HG02943 (cell line): ENCODE results near the gene NID1.
"Not testable (repeated sequence)": the region's sequence is repeated elsewhere in the genome, so short reads cannot be mapped to it uniquely, and the experiment has no call there.

Source experiments
- ATAC-seq: cut with Tn5 transposase; IDR thresholded peaks from one replicate; pipeline ENCODE4 v1.9.1; 2021; ENCODE audit warnings: mild to moderate bottlenecking, low read depth, moderate library complexity; ENCODE audit not compliant: unreplicated experiment

NID1 gene

DNA sequence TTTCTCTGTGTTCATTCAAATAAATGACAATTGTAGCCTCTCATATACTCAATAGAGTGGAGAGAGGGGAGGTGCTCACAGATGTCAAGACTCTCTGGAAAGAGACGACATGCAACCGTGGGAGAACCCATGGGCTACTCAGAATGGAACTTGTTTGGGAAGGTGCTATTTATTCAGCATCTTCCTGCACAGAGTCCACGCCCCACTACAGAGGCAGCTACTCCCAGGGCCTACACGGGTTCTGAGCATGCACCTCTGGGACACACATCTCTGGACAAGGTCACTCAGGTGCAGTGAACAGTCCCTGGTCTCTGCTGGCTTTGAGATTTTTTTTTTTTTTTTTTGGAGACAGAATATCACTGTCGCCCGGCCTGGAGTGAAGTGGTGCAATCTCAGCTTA is 64.1 kb downstream of the NID1 start:
- no peak for ATAC-seq

DNA sequence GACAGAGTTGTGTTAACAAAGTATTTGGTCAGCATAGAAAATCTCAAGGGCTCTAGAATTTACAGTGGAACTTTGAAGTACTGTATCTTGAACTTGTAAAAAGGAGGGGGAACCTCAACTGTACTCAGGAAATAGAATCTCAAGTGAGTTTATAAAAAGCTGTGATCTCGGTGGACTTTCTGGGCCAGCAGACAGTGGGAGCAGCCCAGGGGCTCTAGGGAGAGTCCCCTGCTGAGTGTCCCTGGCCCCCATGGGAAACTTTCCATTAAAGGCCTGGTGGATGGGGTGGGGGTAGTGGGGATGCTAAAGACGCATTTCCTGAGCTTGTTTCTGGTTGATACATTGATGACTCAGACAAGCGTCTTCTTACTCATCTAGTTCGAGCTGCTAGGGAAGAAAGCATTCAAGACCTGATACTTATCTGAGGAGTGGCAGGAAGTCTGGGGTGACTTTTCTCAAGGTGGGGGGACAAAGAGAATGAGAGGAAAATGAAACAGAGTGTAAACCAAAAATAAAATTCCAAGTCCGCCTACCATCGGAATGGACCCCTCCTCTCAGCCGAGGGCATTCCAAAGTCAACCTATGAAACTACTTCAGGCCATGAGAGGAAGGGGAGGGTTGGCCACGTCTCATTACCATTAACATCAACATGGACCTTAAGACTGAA is 65.5 kb downstream of the NID1 start:
- peak; percentile 69 for ATAC-seq

DNA sequence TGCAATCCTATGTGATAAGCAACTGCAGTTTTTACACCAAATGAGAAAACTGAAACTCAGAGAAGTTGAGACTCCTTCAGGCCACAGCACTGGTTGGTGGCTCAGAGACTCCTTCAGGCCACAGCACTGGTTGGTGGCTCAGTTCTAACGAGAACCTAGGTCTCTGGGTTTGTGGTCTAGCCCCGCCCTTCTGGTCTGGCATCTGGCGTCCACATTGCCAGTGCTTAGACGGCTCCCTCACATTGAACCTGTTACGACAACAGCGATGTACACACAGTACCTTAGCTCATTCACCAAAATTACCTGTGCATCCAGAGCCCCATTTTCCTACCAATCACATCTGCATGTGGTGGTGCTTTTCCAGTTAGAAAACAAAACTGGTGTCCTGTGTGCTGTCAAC is 66.1 kb downstream of the NID1 start:
- peak; percentile 42 for ATAC-seq

DNA sequence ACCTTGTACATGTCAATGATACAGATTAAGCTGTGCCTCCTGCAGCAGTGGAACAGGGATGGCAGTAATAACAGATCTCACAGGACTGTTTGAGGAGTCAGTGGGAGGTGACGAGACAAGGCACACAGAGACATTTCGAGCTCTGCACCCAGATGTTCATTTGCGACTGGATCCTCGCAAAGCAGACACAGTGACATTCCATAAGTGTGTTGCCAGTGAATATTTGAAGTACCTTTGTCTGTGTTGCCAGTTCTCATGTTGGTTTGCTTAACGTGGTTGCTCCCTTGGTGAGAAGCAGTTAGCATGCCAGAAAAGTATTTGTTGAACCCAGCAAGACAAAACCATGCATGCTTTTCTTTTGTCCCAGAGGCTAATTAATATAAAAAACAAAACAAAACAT is 67.0 kb downstream of the NID1 start:
- no peak for ATAC-seq

DNA sequence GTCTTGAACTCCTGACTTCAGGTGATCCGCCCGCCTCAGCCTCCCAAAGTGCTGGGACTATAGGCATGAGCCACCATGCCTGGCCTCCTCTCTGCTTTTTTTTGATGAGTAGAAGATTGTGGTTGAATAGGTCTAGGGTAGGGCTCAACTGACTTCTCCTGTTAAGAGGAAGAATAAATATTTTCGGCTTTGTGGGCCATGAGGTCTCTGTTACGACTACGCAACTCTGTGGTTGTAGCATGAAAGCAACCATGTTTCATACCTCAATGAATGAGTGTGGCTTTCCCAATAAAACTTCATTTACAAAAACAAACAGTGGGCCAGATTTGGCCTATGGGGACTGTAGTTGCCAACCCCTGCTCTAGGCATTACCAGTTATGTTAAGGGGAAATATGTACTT is 67.8 kb downstream of the NID1 start:
- ATAC-seq = no peak

DNA sequence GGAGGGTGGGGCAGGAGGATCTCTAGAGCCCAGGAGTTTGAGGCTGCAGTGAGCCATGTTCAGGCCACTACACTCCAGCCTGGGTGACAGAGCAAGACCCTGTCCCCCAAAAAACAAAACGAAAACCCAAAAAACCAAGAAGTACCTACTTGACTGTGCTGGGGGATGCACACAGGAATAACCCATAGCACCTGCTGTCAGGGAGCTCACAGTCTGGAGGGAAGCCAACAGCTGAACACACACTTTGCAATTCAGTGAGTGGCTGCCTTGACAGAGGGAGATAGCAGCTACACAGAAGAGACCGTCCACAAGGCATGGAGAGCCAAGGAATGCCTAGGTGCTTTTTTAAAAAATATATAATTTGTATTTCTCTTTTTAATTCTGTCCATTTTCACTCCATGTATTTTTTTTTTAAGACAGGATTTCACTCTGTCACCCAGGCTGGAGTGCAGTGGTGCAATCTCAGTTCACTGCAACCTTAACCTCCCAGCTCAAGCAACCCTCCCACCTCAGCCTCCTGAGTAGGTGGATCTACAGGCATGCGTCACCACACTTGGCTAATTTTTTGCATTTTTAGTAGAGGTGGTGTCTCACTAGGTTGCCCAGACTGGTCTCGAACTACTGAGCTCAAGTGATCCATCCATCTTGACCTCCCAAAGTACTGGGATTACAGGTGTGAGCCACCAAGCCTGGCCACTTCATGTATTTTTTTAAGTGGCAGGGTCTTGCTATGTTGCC is 68.7 kb downstream of the NID1 start:
- ATAC-seq = no peak

DNA sequence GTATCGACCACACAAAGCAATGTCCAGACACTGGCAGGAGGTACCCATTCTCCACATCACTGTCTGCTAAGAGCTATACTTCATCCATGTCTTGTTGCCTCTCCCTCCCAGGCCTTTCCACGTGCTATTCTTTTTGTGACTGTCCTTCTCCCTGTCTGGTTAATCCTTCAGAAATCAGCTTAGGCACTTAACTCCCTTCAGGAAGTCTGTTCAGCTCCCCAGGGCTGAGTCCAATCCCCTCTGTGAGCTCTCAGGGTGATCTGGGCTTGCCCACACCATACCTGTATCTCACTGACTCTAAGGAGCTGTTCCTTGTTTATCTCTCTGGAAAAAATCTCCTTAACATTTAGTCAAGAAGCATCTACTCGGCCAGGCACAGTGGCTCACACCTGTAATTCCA is 69.4 kb downstream of the NID1 start:
- no peak for ATAC-seq

DNA sequence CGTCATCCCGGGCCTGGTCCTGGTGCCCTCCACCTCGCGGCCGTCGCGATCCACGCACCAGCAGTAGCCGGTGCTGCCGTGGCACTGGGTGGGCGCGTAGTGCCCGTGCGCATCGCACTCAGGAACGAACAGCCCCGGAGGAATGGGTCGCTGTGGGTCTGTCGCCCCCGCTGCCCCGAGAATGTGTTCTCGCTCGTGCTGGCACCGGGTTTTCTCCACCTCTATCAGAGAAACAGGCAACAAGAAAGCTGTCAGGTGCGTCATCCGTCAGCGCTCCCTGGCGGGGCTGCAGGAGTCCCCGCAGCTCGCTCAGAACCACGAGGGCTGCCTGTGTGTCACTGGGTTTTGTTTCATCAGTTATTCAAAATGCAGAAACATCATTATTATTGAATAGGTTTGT is 71.2 kb downstream of the NID1 start:
- no peak for ATAC-seq

DNA sequence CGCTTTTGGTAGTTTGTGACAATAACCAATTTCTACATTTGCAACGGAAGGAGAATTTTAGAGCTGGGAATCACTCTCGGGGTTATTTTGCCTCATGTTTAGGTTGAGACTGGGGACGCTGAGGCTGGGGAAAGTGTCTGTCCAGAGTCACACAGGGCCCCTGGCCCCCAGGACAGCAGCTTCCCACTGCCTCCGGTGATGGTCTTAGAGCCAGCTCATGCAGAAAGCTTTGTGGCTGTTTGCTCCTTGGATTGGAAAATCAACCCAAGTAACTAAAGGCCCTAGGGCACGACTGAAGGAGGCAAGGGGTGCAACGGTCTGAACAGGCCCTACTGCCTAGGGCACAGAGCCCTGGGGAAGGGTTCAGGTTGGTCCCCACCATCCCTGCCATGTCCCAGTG is 72.0 kb downstream of the NID1 start:
- ATAC-seq = no peak

DNA sequence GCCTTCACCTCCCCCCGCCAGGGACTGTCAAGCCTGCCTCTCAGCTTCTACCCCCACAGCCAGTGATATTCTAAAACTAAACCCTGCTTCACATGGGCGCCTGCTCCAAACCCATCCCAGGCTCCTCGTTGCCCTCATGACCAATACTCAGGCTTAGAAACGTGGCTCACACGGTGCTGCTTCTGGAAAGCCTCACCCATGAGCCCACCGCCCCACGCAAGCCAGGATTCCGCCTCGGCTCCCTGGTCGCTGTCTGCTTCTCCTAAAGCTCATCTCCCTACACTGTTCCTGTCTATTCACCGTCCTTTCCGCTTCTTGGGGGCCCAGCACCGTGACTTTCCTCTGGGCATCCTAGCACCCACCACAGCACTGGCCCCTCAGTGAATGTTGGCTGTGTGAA is 72.5 kb downstream of the NID1 start:
- ATAC-seq = no peak

DNA sequence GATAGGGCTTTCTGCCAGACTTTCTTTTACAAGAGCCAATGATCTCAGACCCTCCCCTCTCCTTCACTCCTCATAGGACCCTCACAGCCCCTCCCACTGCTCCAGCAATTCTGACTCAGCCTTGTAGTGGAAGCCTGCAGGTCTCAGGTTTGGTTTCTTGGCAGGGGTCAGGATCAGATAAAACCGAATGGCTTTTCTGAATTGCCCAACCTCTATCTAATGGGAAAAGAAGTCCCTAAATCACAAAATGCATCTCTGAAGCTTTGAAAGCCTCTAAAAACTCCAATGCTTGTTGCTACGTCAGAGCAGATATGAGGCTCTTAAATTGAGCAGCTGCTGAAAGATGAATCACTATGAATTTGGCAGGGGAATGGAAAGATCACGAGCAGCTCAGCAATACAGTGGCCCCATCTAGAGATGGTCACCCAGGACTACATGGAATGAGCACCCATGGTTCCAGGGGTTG is 74.5 kb downstream of the NID1 start:
- no peak for ATAC-seq

DNA sequence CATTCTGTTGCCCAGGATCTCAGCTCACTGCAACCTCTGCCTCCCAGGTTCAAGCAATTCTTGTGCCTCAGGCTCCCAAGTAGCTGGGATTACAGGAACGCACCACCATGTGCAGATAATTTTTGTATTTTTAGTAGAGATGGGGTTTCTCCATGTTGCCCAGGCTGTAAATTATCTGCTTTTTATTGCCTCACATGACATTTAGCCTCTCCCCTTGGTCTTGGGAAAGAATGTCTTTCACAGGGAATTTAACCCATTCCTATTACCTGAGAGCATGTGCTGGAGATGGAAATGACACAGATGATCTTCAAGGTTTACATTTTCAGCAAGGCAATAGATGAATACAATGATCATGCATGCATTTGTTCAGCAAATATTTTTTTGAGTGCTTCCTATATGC is 75.8 kb downstream of the NID1 start:
- ATAC-seq = no peak

DNA sequence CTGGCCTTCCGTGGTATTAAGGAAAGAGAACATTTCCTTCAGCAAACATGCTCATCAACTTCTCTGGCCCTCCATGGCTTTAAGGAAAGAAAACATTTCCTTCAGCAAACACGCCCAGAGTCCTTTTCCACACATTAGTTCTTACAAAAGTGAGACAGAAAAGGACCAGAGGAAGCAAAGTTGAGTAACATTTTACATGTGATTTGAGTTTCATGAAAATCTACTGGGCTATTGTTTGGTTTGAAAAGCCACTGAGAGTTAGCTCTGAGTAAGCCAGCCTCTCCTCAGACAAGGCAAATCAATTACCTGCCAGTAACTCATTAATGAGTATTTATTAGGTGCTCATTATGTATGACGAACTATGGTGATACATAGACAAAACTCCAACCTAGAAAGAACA is 78.0 kb downstream of the NID1 start:
- ATAC-seq = peak; percentile 67

DNA sequence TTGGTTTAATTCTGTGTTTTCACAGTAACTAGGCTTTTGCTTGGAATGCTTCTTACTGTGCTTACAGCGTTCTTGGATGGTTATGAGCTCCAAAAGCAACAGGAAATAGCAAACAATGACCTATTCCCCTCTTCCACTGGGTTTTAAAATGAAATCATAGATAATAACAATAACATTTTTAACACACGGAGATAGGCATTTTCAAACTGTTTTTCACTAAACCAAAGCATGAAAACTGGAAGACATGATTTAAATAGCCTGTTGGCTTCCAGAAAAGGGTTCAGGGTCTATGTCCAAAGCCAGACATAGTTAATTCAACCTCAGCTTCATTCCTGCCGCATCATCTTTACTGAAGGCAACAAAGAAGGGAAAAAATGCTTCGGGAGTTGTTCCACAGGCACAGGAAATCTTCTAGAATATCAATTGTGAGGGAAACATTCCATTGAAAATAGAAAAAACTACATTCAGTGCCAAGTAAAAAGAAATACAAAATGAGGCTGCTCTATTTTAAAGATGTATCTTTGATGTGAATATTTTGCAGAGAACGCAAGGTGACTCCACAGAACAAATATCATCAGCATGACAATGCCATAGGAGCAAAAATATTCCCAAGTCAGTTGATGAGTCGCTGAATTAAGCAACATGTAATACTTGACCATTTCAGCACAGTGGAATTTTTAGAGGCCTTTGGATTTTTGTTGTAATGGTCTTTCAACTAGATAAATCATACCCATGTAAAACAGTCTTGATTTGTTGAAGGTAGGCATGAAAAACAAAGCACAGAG is 80.7 kb downstream of the NID1 start:
- ATAC-seq = no peak

DNA sequence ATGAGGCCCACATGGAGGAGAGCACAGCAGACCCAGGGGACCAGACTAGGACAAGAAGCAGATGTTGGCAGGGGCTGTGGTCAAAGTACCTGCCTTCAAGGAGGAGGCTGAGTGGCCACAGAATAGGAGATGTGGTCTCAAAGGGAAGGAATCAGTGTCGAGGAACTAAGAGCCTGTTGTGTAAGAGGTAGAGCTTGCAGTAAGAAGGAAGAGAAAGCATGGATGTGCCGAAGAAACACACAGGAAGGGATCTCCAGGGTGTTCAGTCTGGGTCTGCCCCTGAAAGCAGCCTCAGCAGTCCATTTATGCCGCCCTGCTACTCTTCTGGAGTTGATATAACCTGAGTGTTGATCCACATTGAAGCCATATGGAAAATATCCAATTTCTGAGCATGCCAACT is 83.9 kb downstream of the NID1 start:
- ATAC-seq = no peak

DNA sequence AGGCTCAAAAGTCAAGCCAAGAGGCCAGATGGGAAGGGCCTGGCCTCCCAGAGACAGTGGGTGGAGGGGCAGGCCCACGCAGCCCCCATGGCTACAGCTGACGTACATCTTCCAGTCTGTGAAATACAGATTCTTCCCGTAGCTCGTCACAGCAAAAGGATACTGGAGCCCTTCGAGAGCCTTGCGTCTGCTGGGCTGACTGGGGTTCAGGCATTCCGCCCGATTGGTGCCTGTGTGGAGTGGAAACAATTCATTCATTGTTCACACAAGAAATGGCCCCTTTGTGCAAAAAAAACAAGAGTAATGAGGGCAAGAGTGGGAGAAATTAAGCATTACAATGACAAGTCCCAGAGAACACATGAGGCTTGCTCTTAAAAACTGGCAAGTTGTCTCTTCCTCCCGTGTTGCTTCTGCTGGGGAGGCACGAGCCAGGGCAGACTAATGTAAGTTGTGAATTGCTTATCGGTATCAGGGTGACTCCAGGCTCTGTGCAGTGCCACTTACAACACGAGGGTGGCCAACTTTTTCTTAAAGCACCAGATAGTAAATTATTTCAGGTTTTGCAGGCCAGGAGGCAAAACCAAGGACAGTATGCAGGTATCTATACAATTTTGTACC is 85.1 kb downstream of the NID1 start:
- ATAC-seq = no peak

DNA sequence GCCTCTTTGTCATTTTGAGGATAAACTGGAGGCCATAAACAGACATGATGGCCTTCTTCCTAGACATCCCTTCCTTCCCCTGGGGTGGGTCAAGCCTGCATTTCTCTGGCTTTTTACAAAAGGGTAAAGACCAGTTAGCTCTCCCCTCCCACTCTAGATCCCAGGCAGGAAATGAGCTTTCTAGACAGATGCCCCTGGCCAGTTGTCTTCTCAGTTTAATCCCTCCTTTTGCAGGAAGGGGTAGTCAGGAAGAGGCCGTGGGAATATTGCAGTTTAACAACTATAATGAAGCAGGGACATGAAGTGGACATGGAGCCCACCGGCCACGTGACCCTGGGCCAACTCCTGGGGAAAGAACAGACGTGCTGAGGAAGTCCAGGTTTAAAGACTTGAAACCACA is 85.7 kb downstream of the NID1 start:
- no peak for ATAC-seq

DNA sequence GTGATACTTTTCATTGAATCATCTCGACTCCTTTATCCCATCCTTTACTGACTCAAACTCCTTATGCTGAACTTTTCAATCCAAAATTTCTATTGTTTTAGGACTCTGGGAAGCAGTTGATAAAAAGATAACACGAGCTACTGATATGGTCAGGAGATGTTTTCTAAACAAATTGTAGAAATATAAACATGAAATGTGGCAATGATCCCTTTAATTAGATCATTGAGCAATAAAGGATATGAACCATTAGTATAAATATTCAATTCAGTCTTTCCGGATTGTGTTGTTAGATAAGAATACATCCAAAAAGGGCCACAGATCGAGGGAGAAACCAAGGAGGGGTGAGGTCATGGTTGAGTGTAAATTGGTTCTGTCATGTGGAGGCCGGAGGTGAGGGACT is 88.4 kb downstream of the NID1 start:
- no peak for ATAC-seq

DNA sequence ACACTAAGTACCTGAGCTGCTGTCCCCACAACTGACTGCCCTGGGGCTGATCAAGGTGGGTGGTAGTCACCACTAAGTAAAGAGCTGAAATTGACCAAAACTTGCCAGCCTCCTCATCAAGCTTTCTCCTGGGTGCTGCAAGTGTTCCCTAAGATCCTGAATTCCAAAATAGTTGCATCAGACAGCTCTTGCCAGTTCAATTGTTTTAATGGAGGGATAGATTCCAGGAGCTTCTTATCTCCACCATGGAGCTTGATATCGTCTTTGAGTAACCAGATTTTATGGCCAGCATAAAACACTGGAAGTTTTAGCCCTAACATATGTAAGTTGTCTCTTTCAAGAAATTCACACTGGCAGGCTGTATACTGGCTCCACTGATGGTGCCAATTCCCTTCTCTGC is 90.3 kb downstream of the NID1 start:
- ATAC-seq = no peak

DNA sequence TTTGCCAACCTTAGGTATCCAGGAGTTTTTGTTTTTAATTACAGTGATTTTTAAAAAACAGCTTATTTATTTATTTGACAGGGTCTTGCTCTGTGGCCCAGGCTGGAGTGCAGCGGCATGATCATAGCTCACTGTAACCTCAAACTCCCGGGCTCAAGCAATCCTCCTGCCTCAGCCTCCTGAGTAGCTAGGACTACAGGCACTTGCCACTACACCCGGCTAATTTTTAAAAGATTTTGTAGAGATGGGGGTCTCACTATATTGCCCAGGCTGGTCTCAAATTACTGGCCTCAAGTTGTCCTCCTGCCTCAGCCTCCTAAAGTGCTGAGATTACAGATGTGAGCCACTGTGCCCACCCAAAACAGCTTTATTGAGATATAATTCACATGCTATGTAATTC is 92.2 kb downstream of the NID1 start:
- ATAC-seq = not testable (repeated sequence)

DNA sequence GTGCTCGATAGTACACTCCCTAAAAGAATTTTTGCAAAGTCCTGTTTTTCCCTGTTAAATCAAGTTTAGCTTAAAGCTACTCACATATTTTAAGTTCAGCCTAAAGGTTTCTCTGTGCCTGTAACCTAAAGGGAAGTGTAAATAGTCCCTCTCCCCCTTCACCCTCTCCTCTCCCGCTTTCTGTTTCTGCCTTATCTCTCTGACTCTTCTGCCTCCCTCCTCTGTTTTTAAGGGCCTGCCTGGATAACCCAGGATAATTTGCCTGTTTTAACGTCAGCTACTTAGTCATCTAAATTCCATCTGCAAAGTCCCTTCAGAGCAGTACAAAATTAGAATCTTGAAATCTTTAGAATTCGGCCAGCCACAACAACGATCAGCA is 92.6 kb downstream of the NID1 start:
- peak; percentile 24 for ATAC-seq
